GM21717 (cell line): Measurements from ENCODE around the gene KRT222.

ENCODE experiments used
- ATAC-seq: cut with Tn5 transposase; IDR thresholded peaks from one replicate; pipeline ENCODE4 v1.9.1; 2021; ENCODE audit warnings: mild to moderate bottlenecking, moderate library complexity; ENCODE audit not compliant: unreplicated experiment

The KRT222 gene

GRCh38 chr17:40664582-40665333 is at the start of gene KRT222:
Gene KRT222 (minus strand): TSS chr17:40665177. CDS start chr17:40665099, 78 bp downstream.
- no peak for ATAC-seq

GRCh38 chr17:40714473-40714872 is 49.5 kb upstream of the KRT222 start:
- no peak for ATAC-seq

GRCh38 chr17:40707745-40708144 is 42.8 kb upstream of the KRT222 start:
- no peak for ATAC-seq

GRCh38 chr17:40705584-40705983 is 40.6 kb upstream of the KRT222 start:
- ATAC-seq, result no peak

- ATAC-seq, result no peak
Measured at GRCh38 chr17:40703652-40704051, 38.7 kb upstream of the KRT222 start, which contains the start of gene KRT24. Gene KRT24 (minus strand): TSS chr17:40703752. CDS start chr17:40703693, 59 bp downstream.

GRCh38 chr17:40702271-40702670 is 37.3 kb upstream of the KRT222 start:
- ATAC-seq, result no peak

GRCh38 chr17:40699853-40700252 is 34.9 kb upstream of the KRT222 start:
- ATAC-seq, result no peak

GRCh38 chr17:40699371-40699770 is 34.4 kb upstream of the KRT222 start:
- ATAC-seq, result no peak

- no peak for ATAC-seq
Measured at GRCh38 chr17:40697297-40697696, 32.3 kb upstream of the KRT222 start.

GRCh38 chr17:40696651-40697072 is 31.7 kb upstream of the KRT222 start:
- no peak for ATAC-seq

- no peak for ATAC-seq
Measured at GRCh38 chr17:40695874-40696472, 31.0 kb upstream of the KRT222 start.

- no peak for ATAC-seq
Measured at GRCh38 chr17:40694584-40694983, 29.6 kb upstream of the KRT222 start.

GRCh38 chr17:40687106-40687505 is 22.1 kb upstream of the KRT222 start:
- ATAC-seq, result no peak

GRCh38 chr17:40686192-40686591 is 21.2 kb upstream of the KRT222 start:
- no peak for ATAC-seq

GRCh38 chr17:40680998-40681397 is 16.0 kb upstream of the KRT222 start:
- no peak for ATAC-seq

GRCh38 chr17:40679523-40679907 is 14.5 kb upstream of the KRT222 start:
- ATAC-seq, result no peak

GRCh38 chr17:40678902-40679522 is 14.0 kb upstream of the KRT222 start:
- no peak for ATAC-seq

GRCh38 chr17:40675905-40676304 is 10.9 kb upstream of the KRT222 start:
- no peak for ATAC-seq

GRCh38 chr17:40672654-40673053 is 7.7 kb upstream of the KRT222 start:
- ATAC-seq, result no peak

GRCh38 chr17:40671282-40671681 is 6.3 kb upstream of the KRT222 start:
- no peak for ATAC-seq

- no peak for ATAC-seq
Measured at GRCh38 chr17:40666331-40666730, 1.4 kb upstream of the KRT222 start.

GRCh38 chr17:40663252-40663651 is 1.7 kb downstream of the KRT222 start:
- no peak for ATAC-seq
